Colon (tissue), 2 donors: ENCODE measurements around the gene OR2B3.
"Not testable (repeated sequence)": the region's sequence is repeated elsewhere in the genome, so short reads cannot be mapped to it uniquely, and the experiment has no call there.

Experiments used
- FAIRE-seq: peaks from 2 replicates; lab custom pipeline; 2012; peaks lifted over from hg19 to GRCh38; lab: Jason Lieb, UNC
- donor health status: control.
- donor health status: control.

Gene OR2B3

GRCh38 chr6:29087213-29087612 is at the start of gene OR2B3:
Gene OR2B3 (minus strand): TSS chr6:29087313. CDS start chr6:29087248, 65 bp downstream.
- FAIRE-seq = no peak

DNA sequence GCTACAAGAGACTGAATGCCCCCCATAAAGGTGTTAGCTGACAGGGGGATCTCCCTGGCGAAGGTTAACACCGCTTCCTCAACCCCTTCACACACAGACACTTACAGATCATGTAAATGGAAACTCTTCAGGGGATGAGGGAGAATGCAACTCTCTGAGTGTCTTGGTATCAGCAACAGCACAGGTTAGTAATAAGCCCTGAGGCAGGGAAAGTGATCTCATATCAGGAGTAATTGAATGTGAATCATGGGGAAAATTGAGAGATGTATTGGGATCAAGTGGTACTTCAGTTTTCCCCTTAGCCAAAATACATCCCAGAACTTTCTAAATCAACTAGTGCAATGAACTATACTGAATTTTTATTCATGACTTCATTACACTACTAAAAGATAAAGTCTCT is 44.6 kb upstream of the OR2B3 start:
- no peak for FAIRE-seq

GRCh38 chr6:29130644-29131043 is 43.5 kb upstream of the OR2B3 start:
- FAIRE-seq = no peak

GRCh38 chr6:29129326-29130012 is 42.4 kb upstream of the OR2B3 start:
- no peak for FAIRE-seq

DNA sequence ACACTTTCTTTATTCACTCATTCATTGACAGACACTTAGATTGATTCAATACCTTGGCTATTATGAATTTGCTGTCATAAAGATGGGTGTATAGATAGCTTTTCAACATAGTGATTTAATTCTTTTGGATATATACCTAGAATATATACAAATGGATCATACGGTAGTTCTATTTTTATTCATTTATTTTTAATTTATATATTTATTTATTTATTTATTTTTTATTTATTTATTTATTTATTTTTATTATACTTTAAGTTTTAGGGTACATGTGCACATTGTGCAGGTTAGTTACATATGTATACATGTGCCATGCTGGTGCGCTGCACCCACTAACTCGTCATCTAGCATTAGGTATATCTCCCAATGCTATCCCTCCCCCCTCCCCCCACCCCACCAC is 27.9 kb upstream of the OR2B3 start:
- not testable (repeated sequence) for FAIRE-seq

GRCh38 chr6:29112135-29112534 is 25.0 kb upstream of the OR2B3 start:
- no peak for FAIRE-seq

DNA sequence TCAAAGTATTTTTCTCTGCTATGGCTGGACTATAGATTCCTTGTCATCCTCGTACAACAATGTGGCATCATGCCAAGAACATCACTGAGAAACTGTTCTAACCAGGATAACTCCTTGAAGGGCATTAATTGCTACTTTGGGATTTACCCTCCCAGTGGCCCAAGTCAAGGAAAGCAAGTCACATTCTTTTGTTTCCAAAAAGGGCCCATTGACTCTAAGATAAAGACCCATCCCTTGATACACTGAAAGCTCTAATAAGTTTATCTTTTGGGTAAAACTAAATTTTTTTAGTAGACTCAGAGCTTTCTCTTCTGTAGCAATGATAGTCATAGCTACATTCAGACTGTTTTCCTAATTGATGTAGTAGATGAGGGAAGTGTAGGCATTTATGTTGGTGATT is 20.6 kb upstream of the OR2B3 start, which contains the start of gene OR2J3:
OR2J3 (plus strand) TSS at position 301 of the 400 bp plus-strand sequence. CDS start 3,833 bp downstream, outside the sequence.
- no peak for FAIRE-seq

- no peak for FAIRE-seq
These were observed 12.1 kb upstream of the OR2B3 start, which contains the start of gene OR2J1 for GRCh38 chr6:29099190-29099589. Gene OR2J1 (plus strand): TSS chr6:29099490. CDS start chr6:29100943, 1,453 bp downstream.

DNA sequence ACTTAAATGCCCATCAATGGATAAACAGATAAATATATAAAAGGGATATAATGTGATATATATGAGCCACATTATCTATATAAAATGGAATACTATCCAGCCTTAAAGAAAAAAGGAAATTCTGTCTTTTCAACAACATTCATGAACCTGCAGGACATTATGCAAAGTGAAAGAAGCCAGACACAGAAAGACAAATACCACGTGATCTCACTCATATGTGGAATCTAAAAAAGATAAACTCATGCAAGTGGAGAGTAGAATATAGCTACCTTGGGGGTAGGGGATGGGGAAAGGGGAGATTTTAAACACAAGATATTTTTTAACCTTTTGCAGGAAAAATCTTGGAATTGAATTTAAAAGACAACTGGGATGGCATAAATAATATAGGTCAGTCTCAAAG is 10.7 kb upstream of the OR2B3 start:
- no peak for FAIRE-seq

DNA sequence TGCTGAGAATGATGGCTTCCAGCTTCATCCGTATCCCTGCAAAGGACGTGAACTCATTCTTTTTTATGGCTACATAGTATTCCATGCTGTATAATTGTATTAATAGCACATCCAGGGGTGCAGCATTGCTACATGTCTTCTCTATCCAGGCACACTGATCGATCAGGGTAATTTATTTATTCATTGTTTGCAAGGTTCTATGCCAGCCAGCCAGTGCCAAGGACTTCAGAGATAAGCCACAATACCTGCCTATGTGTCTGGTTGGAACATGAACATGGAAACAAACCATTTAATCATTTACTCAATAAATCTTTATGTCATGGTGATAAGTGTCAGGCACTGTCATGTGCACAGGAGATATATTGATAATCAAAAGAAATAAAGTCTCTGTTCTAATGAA is 5.8 kb upstream of the OR2B3 start:
- no peak for FAIRE-seq

DNA sequence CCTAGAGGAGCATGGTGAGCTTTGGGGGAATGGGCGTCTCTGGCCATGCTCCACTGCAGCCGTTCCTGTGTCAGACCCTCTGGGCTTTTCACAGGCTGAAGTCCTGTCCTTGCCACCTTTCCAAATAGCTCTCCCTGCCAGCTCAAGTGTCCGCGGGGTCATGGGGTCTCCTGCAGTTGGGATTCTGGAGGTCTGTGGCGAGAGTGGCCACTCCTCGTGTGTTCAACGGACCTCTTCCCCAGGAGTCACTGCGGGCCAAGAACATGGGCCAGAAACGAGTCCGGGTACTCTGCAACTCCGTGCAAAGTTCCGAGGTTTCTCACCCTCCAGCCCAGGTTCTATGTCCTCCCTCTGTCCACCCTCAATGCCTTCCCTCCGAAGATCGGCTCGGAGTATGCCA is 4.7 kb downstream of the OR2B3 start:
- FAIRE-seq = no peak

DNA sequence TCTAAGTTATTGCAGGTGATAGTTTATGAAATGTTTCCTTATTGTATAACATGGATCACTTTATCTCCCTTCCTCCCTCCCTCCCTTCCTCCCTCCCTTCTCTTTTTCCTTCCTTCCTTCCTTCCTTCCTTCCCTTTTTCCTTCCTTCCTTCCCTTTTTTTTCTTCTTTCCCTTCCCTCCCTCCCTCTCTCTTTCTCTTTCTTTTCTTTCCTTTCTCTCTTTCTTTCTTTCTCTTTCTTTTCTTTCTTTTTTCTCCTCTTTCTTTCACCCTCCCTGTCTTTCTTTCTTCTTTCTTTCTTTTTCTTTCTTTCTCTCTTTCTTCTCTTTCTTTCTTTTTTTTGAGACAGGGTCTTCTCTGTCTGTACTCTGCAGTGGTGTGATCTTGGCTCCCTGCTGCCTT is 5.8 kb downstream of the OR2B3 start:
- FAIRE-seq = no peak

GRCh38 chr6:29079203-29079602 is 7.9 kb downstream of the OR2B3 start:
- FAIRE-seq = no peak

GRCh38 chr6:29071831-29072723 is 15.0 kb downstream of the OR2B3 start:
- FAIRE-seq = no peak

GRCh38 chr6:29051680-29052079 is 35.4 kb downstream of the OR2B3 start:
- FAIRE-seq = no peak

DNA sequence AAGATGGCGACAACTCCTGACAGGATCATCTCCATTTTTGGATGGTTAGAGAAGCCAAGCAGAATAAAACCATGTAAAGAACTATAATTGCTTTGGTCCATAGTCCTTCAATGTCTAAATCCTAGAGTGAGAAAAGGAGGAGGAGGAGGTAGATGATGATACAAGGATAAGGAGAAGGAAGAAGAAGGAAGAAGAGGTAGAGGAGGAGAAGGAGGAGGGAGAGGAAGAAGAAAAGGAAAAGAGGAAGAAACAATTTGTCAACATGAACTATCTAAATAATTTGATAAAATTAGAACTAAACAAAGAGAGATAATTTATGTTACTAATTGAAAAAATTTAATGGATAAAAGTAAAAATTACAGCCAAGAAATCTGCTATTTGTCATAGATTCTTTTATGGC is 42.0 kb downstream of the OR2B3 start, which contains the start of gene OR2W1:
OR2W1 (minus strand) TSS at position 101 of the 400 bp plus-strand sequence; CDS start at position 101, 0 bp downstream.
- no peak for FAIRE-seq
